ENCODE measurements around the gene ATP6V1G2. TPM values are rescaled to one million over a fixed set of nuclear protein-coding genes. Genes with fewer than 3 reads are reported as not detected.
"Not testable (repeated sequence)": the region's sequence is repeated elsewhere in the genome, so short reads cannot be mapped to it uniquely, and the experiment has no call there.

ATP6V1G2 gene
- total RNA-seq = 3.3 and 5.1 TPM in 2 replicates
- long read RNA-seq, partial matches to known transcripts = 0 of 2 reads
- long read RNA-seq, other reads (novel, unspliced or antisense) = 0 of 2 reads

DNA sequence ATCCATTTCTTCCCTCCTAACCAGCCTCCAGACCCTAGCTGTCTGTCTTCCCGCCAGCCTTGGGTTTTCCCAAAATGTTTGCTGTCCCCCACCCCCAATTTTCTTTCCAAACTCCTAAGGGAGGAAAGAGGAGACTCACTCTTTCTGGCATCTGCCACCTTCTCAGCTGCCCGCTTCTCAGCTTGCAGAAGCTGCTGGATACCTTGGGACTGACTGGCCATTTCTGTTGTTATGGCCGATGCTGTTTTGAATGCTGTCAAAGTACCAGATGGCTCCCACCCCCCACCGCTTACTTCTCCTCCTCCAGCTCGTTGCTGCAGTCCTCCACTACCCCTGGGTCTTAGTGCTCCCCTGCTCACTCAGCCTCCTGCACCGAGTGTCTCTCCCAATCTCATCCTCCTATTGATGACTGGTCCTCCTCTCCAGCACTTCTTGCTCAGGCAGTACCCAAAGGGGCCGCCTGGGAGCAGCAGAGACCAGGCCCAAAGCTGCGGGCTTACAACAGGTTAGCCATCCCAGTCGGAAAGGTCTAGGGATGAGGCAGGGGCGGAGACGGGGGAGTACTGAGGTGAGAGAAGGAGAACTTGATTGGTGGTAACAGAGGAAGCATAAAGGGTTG, at the start of gene ATP6V1G2:
TSS of gene ATP6V1G2 (minus strand) at position 270 of the 619 bp plus-strand sequence. CDS start at position 221, 49 bp downstream.
- peak within 1 kb of the TSS; percentile 87 for H3K4me3 Mint-ChIP-seq
- peak; percentile 89 for DNase-seq (ENCODE audit: low read depth, low spot score)
- peaks cover under 1% of the 10 kb centered on the region for H3K36me3 Mint-ChIP-seq (ENCODE audit: low read depth)
- H3K9me3 Mint-ChIP-seq = no peaks in the 10 kb centered on the region
- H3K4me1 Mint-ChIP-seq = peaks cover 52% of the 10 kb centered on the region
- H3K27ac Mint-ChIP-seq (ENCODE audit: unreplicated experiment) = peak within 1 kb of the TSS; percentile 91
- H3K27me3 Mint-ChIP-seq (ENCODE audit: low read depth) = no peaks in the 10 kb centered on the region
- TF ChIP-seq, protein P1, sequence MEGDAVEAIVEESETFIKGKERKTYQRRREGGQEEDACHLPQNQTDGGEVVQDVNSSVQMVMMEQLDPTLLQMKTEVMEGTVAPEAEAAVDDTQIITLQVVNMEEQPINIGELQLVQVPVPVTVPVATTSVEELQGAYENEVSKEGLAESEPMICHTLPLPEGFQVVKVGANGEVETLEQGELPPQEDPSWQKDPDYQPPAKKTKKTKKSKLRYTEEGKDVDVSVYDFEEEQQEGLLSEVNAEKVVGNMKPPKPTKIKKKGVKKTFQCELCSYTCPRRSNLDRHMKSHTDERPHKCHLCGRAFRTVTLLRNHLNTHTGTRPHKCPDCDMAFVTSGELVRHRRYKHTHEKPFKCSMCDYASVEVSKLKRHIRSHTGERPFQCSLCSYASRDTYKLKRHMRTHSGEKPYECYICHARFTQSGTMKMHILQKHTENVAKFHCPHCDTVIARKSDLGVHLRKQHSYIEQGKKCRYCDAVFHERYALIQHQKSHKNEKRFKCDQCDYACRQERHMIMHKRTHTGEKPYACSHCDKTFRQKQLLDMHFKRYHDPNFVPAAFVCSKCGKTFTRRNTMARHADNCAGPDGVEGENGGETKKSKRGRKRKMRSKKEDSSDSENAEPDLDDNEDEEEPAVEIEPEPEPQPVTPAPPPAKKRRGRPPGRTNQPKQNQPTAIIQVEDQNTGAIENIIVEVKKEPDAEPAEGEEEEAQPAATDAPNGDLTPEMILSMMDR (conservative IDR thresholded peaks at IDR 0.05) = peak; percentile 96

DNA sequence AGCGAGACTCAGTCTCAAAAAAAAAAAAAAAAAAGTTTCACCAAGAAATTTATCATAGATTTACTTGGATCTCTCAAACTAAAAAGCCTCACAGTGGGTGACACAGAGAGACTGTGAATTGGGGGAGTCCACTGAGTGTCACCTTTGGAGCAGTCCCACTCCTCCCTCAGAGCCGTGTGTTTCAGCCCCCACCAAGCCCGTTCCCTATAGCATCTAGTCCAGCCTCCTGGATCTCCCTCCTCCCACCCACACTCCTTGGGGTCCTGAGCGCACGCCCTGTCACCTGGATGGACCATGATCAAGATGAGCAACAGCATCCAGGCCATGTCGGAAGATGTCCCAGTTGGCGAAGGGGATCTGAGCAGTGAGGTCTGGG, 46.0 kb upstream of the ATP6V1G2 start:
- peaks cover 6% of the 10 kb centered on the region for H3K4me1 Mint-ChIP-seq
- H3K4me3 Mint-ChIP-seq = no peak overlapping the region
- no peak overlapping the region for H3K27ac Mint-ChIP-seq (ENCODE audit: unreplicated experiment)
- TF ChIP-seq, protein P1 (conservative IDR thresholded peaks at IDR 0.05) = no peak
- H3K36me3 Mint-ChIP-seq (ENCODE audit: low read depth) = no peaks in the 10 kb centered on the region
- DNase-seq (ENCODE audit: low read depth, low spot score) = no peak
- no peaks in the 10 kb centered on the region for H3K27me3 Mint-ChIP-seq (ENCODE audit: low read depth)
- H3K9me3 Mint-ChIP-seq = no peaks in the 10 kb centered on the region

DNA sequence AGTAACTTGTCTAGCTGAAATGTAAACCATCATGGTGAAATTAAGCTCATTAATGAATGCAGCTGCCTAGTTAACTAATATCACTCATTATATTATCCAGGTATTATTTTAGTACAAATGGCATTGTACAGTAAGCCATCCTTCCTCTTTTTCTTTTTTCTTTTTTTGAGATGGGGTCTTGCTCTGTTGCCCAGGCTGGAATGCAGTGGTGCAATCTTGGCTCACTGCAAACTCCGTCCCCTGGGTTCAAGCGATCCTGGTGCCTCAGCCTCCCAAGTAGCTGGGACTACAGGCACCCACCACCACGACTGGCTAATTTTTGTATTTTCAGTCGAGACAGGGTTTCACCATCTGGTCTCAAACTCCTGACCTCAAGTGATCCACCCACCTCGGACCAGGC, 44.3 kb upstream of the ATP6V1G2 start:
- not testable (repeated sequence) for H3K9me3 Mint-ChIP-seq; DNase-seq (ENCODE audit: low read depth, low spot score); H3K4me1 Mint-ChIP-seq; H3K27ac Mint-ChIP-seq (ENCODE audit: unreplicated experiment); H3K4me3 Mint-ChIP-seq; H3K36me3 Mint-ChIP-seq (ENCODE audit: low read depth); H3K27me3 Mint-ChIP-seq (ENCODE audit: low read depth)

DNA sequence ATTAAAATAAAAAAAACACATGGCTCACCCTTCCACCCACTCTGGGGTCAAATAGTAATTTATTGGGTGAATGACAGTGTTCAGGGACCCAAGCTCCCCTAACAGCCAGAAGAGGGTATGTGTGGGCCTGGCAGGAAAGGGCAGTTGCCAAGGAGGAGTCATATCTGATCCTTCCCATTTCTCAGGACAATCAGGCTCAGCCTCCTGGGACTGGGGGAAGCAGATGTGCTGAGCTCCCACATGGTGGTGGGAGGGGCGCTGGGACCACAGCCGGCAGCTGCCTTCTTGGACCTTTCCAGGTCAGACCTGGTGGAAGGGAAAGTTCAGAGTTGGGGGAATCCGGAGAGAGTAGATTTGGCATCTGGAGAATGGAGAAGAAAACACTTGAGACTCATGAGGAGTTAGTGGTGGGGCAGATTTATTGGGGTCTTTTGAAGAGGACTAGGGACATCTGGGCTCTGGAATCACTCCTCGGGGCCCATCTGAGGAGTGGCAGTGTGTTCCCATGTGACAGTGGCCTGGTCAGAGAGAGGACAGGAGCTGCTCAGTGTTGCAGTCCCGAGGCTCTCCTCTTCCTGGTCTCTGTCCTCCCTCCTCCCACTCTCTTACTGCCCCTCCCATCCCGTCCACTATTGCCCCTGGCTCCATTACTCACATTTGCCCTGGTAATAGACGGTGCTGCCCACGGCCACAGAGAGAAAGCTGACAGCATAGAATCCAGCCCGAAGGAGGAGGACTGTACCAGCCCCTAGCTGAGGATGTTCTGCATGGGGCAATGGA, 42.7 kb upstream of the ATP6V1G2 start:
- TF ChIP-seq, protein P1 (conservative IDR thresholded peaks at IDR 0.05) = no peak
- no peaks in the 10 kb centered on the region for H3K9me3 Mint-ChIP-seq
- no peak overlapping the region for H3K27ac Mint-ChIP-seq (ENCODE audit: unreplicated experiment)
- peaks cover 10% of the 10 kb centered on the region for H3K4me1 Mint-ChIP-seq
- H3K36me3 Mint-ChIP-seq (ENCODE audit: low read depth) = no peaks in the 10 kb centered on the region
- no peaks in the 10 kb centered on the region for H3K27me3 Mint-ChIP-seq (ENCODE audit: low read depth)
- no peak for DNase-seq (ENCODE audit: low read depth, low spot score)
- no peak overlapping the region for H3K4me3 Mint-ChIP-seq

DNA sequence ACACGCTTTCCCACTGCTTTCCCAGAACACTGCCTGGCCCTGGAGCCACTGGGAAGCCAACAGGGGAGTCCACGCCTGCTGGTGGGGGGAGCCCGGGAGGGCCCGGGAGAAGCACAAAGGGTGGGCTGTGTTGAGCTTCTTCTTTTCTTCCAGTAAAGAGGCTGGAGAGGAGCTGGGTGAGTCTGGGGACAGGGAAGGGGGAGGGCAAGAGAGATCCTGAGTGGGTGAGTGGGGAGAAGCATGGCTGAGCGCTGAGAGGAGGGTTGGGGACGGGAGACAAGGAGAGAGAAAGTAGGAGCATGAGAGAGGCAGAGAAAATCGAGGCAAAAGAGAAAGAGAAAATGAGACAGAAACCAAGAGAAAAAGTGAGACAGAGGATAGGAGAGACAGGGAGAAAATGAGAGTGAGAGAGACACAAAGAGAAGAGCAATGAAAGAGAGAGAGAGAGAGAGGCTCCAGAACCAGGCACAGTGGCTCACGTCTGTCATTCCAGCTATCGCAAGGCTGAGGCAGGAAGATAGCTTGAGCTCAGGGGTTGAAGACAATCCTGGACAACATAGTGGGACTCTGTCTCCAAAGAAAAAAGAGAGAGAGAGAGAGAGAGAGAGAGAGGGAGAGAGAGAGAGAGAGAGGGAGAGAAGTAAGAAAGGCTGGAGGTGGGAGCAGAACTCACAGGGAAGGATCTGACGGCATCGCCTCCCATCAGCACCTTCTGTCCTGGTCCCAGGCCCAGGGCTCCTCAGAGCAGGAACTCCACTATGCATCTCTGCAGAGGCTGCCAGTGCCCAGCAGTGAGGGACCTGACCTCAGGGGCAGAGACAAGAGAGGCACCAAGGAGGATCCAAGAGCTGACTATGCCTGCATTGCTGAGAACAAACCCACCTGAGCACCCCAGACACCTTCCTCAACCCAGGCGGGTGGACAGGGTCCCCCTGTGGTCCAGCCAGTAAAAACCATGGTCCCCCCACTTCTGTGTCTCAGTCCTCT, 41.7 kb upstream of the ATP6V1G2 start:
- Mint-ChIP-seq H3K27ac (ENCODE audit: unreplicated experiment) (peak overlapping the region; percentile 83), H3K4me3 (no peak overlapping the region), H3K9me3 (no peaks in the 10 kb centered on the region), H3K4me1 (peaks cover 10% of the 10 kb centered on the region), H3K36me3 (ENCODE audit: low read depth) (no peaks in the 10 kb centered on the region), H3K27me3 (ENCODE audit: low read depth) (no peaks in the 10 kb centered on the region)
- no peak for DNase-seq (ENCODE audit: low read depth, low spot score)
- TF ChIP-seq, protein P1 (conservative IDR thresholded peaks at IDR 0.05) = no peak
